Stimulated activated CD4-positive, alpha-beta T cell treated with anti-CD3 and anti-CD28 coated beads, Interleukin-1b, Interleukin-23, amount 100 ng/mL, for 1 hour (primary cell): Measurements from ENCODE around the gene BAX.

Experiments
- DNase-seq, 2 donors: peaks; one replicate each; pipeline ENCODE4 v3.0.0-alpha.2; 2020; ENCODE audit warnings: low read depth in 2 of 2

Gene BAX

DNA sequence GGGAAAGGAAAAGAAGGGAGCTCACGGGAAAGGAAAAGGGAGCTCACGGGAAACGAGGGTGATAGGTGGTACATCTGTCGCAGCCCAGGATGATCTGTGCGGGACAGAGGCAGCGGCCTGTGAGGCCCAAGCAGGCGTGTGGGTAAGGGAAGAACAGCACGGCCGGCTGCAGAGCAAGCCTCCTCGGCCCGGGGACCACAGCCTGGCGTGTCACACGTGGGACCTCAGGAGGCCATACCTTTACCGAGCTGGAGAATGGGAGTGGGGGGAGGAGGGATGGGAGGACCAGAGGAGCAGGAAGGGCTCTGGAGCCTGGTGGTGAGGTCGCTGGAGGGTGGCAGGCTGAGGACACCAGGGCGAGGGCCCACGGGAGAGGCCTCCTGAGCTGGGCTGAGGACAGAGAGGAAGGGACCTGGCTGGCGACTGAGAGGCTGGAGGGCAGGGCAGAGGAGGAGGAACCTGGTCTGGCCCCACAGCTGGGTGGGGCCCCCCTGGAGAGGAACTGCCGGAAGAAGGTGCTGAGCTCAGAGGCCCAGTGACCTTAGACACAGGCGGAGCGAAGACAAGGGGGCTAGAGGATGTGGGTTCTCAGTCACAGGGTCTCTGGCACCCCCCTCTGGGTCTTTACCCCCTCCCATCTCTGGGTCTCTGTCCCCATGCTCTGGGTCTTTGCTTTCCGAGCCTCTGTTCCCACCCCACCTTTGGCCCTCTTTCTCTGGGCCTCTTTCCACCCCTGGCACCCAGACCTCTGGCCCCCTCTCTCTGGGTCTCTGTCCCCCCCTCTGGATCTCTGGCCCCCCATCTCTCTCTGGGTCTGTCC, 7.6 kb downstream of the BAX start:
- DNase-seq = no peak

DNA sequence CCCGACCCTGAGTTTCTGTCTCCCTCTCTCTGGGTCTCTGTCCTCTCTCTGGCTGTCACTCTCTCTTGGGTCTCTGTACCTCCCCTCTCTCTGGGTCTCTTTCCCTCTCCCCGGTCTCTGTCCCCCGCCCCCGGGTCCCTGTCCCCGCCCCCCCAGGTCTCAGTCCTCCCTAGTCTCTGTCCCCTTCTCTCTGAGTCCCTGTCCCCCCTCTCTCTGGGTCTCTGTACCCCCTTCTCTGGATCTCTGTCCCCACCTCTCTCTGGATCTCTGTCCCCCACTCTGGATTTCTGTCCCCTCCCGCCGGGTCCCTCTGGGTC, 8.1 kb downstream of the BAX start:
- DNase-seq = no peak

DNA sequence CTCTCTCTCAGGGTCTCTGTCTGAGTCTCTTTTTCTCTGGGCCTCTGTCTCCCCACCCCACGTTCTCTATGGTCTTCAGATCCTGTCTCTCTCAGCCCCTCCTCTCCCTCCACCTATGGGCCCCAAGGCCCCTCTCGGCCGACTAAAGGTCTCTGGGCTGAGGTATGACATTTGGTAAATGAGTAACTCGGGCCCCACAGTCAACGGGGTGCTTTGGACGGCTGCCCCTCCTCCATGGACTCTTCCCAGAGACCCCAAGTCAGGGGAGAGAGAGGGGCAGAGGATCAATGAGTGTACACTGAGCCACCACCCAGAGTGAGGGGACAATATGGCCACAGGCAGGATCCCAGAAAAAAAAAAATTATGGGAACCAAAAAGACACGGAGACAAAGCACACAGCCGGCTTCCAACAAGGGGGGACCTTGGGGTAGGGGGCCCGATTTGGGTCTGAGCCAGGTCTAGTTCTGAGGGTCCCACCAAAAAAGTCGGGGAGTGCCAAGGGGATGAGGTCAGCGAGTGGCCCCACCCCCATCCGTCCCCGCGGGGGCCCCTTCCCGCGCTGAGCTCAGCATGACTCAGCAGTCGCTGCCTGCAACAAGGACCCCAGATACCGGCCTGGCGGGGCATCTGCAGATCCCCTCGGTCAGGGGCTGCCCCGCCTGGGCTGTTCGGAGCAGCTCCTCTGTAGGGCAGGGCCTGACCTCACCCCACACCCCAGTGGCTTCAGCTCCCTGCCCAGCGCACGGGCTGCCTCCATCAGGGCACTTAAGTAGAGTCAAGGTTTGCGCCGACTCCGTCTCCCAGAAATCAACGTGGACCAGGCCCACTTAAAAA, 8.9 kb downstream of the BAX start:
- peak in 1 of 2 donors; percentile 48 for DNase-seq

DNA sequence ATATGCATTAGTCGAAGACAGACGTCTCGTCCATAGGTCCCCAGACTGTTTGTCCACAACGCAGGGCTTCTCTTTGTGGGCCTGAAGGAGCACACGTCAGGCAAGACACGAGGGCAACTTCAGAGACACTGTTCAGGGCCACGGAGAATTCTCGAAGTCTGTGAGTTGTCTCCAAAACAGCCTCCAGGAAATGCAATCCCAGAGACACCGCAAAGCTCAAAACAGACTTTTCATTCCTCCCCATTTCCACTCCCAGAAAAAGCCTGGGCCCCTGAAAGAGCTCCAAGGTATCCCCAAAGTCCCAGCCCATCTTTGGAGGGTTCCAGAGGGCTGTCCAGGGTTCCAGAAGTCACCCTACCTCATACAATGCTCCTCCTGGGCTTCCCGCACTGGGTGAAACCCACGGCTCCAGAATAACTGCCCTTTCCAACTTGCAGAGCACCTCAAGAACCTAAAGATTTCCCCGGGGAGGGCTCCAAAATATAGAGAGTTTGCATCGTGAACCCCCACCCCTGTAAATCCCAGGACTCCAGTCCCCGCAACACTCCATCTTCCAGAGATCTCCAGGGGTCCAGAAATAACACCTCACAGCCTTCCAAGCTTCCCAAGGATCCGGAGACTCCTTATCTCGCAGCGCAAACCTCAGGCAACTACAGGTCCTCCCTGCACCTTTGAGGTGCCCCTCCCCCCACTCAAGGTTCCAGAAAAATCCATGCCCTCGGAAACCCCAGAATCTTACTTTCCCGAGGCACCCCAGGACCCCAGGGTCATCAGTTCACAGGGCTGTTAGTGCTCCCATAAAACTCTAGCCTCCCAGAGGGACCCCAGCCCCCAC, 9.7 kb downstream of the BAX start:
- DNase-seq = no peak

DNA sequence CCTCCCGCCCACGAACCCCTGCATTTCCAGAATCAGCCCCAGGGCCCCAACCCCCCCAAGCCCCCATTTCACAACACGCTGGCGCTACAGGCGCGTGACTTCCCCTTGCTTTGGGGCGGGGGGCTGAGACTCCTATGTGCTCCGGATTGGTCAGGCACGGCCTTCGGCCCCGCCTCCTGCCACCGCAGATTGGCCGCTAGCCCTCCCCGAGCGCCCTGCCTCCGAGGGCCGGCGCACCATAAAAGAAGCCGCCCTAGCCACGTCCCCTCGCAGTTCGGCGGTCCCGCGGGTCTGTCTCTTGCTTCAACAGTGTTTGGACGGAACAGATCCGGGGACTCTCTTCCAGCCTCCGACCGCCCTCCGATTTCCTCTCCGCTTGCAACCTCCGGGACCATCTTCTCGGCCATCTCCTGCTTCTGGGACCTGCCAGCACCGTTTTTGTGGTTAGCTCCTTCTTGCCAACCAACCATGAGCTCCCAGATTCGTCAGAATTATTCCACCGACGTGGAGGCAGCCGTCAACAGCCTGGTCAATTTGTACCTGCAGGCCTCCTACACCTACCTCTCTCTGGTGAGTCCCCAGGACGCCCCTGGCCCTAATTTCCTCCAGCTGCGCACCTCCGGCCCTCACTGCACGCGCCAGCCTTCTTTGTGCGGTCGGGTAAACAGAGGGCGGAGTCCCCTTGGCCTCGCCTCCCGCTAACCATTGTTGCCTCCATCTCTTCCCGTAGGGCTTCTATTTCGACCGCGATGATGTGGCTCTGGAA, 10.5 kb downstream of the BAX start, which contains the start of gene FTL:
TSS of gene FTL (plus strand) at position 270 of the 766 bp plus-strand sequence. CDS start at position 469, 199 bp downstream.
- peak; percentile 74 to 77 for DNase-seq

DNA sequence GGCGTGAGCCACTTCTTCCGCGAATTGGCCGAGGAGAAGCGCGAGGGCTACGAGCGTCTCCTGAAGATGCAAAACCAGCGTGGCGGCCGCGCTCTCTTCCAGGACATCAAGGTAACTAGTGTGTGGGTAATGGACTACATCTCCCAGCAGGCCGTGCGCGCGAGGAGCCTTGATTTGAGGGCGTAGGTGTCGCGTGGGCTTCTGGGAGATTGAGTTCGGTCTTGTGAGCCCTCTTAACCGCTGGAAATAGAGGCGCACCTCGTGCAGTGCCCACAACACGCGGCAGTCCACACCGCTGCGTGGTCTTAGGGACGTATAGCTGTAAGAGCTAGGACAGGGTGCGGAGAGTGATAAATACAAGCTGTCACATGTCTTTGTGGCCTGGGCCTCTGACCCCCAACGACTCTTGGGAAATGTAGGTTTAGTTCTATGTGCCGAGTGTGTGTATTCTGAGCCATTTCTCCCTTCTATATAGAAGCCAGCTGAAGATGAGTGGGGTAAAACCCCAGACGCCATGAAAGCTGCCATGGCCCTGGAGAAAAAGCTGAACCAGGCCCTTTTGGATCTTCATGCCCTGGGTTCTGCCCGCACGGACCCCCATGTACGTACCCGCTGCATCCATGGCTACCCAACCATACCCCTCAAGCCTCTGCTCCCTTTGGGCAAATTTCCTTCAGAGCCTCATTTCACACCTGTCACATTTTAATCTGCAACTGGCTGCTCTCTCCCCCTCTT, 11.3 kb downstream of the BAX start:
- DNase-seq = peak; percentile 68 to 76

DNA sequence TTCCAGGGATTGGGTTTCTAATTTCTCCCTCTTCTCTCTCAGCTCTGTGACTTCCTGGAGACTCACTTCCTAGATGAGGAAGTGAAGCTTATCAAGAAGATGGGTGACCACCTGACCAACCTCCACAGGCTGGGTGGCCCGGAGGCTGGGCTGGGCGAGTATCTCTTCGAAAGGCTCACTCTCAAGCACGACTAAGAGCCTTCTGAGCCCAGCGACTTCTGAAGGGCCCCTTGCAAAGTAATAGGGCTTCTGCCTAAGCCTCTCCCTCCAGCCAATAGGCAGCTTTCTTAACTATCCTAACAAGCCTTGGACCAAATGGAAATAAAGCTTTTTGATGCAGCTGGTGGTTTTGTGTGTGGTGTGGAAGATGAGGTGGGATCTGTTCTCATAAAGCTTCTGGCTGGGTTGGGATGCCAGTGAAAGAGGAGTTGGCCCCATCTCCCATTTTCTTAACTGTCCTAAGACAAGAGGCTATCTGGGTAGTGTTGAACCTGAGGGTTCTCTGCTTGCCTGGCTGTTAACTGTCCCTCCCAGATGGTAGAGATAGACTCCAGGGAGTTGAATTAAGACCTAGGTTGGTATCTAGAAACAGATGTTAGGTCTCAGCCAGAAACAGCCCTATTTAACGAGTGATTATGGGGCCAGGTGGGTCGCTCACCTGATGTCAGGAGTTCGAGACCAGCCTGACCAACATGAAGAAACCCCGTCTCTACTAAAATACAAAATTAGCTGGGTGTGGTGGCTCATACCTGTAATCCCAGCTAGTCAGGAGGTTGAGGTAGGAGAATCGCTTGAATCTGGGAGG, 12.1 kb downstream of the BAX start:
- DNase-seq = no peak

DNA sequence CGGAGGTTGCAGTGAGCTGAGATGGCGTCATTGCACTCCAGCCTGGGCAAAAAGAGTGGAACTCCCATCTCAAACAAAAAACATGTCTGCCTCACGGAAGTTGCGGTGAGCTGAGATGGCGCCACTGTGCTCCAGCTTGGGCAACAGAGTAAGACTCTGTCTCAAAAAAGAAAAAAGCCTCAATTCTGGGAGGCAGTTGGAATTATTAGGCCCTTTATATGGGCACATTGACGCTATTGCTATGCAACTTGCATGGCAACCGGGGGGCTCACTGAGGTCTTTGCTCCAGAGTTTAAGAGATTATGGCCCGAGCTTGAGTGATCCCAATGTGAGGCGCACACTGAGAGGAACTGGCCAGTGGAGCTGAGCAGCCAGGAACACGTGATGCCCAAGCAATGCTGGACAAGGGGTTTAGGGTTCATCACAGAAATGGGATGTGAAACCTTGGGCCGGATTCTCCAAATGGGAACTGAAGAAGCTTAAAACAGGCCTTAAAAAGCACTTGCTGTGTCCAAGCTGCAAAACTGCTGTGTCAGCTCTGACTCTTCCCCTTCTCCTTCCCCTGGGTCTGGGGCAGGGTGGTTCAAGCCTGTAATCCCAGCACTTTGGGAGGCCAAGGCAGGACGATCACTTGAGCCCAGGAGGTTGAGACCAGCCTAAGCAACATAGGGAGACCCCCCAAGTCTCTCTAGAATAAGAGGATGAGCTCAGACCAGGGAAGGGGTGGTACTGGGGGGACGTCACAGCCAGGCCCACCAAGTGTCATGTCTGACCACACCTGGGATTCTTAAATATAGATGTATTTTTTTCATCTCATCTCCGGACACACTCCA, 12.9 kb downstream of the BAX start:
- DNase-seq = no peak

DNA sequence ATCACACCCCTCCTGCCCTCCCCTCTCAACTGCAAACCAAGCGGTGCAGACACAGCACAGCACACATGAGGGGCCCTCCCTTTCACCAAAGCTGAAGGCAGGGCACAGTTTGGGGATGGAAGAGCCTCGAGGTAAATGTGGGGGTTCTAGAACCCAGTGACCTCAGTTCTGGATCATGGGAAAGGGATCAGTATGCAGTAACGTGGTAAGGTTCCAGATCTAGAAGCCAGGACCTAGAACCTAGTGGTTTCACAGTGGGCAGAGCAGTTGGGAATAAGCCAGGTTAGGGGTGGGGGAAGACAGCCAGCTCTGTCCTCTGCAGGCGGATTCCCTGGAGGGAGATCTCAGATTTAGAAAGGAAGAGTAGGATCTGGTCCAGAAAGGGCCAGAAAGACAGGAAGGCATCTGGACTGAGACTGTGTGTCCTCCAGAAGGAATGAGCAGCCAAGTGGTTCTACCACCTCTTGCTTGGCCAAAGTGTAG, 13.5 kb downstream of the BAX start:
- DNase-seq = no peak

DNA sequence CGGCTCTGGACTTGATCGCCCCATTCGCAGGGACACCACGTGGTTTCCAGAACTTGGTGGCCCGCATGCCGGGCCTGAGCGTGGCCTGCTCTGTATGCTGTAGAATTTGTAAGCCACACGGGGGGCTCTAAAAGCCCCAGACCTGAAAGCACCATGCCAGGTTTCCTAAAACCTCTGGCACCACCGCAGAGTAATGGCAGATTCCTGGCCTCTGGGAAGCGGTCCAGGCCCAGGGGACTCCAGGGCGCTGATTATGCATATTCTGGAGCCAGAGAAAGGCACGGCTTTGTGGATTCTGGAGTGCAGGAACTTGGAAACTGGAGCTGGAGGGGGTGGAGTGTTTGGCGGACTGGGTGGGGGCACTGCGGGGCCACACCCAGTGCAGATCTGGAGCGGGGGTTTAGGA, 14.1 kb downstream of the BAX start:
- DNase-seq = no peak

DNA sequence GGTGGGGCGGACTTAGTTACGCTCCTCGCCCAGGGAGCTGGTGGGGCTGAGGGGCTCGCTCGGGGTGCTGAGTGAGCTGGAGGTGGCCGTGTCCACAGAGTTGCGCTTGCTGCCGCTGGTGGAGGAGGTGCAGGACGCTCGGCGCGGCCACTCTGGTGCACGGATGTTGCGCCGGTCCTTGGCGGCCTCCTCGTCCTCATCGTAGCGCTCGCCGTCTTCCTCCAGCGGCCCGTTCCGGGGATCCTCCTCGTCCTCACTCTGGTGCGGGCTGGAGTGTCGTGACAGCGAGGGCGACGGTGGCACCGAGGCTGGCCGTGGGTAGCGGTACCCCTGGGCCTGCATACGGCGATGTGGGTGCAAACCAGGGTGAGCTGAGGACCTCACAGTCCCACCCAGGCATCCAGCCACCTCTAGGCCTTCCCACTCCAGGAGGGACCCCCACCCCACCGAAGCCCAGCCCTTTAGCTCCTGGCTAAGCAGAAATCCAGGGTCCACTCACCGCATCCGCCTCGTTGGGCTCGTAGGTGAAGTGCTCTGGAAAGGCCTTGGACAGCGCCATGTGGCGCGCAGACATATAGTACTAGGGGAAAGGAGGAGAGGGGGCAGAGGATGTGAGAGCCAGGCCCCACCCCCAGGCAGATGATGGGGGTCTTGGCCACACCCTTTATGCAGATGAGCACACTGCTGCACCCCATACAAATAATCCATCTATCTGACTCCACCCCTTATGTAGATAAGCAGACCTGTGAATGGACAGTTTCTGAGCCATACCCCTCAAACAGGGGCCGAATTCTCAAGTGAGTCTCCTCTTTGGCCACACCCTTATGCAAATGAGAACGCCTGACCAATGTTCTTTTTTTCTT, 14.8 kb downstream of the BAX start:
- no peak for DNase-seq

DNA sequence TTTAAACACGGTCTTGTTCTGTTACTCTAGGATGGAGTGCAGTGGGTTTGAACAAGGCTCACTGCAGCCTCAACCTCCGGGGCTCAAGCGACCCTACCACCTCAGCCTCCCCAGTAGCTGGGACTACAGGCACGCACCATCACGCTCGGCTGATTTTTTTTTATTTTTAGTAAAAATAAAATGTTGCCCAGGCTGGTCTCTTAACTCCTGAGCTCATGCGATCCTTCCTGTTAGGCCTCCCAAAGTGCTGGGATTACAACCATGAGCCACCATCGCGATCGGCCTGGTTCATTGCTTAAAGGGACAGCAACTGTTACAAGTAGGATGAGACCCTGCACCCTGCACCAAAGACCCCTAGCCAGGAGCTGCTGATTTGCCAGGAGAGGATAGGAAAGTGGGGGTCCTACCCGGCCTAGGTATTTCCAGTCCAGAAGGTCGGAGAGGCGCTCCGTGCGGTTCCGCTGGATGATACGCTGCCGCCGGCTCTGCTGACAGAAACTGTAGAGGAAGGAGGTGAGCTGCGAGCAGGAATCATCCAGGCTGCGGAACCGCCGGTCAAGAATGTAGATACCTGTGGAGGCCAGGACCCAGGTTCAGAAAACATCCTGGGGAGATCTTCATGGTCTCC, 15.6 kb downstream of the BAX start:
- DNase-seq = no peak

DNA sequence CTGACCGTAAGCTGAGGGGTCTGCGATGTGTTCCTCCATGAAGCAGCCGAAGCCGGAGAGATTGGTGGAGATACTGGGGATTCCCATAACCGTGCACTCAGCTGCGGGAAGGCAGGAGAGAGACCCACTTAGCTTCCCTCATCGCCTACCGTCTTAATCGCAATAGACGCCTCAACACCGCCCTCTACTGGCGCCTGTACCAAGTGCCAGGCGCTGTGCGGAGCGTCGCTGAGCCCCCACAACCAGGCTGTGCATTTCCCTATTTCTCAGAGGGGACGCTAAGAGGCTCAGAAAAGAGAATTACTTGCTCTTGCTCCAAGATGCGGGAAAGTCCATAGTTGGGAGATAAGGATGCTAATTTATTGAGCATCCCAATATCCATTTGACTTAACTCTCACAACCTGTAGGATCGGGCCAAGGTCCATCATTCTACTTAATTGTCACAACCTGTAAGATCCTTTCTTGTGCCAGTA, 16.3 kb downstream of the BAX start:
- DNase-seq = peak; percentile 55 to 82

DNA sequence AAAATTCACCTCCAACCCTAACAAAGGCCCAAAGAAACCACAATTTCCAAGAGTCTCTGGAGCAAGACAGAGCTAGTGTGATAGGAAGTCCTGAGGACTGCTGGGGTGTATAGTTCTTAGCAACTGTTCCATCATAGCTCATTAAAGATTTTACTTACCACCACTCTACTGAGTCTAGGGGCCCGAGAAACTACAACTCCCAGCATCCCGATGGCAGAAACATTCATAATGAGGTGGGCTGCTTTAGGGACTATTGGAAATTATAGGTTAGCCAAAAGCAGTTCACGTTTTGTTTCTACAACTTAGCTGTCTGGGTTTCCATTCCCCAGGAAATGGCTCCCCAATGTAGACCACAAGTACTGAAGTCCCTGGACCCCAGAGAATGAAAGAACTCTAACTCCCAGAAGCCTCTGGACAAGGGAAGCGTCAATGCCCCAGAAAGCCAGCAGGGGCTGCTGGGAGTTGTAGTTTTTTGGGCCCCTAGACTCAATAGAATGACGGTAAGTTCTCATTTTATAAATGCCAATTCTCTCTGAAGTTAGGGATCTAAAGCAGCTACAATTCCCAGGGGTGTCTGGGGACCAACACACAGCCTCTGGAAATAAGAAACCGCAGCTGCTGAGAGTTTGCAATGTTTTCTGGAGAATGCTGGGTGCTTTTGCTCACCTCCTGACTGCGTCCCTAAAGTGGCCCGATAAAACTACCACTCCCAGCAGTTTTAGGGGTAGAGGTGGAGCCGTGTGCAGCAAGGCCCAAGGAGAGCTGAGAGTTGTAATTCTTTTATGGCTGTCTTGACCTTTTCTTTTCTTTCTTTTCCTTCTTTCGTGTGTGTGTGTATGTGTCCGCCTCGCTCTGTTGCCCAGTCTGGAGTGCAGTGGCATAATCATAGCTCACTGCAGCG, 21.5 kb downstream of the BAX start:
- no peak for DNase-seq

DNA sequence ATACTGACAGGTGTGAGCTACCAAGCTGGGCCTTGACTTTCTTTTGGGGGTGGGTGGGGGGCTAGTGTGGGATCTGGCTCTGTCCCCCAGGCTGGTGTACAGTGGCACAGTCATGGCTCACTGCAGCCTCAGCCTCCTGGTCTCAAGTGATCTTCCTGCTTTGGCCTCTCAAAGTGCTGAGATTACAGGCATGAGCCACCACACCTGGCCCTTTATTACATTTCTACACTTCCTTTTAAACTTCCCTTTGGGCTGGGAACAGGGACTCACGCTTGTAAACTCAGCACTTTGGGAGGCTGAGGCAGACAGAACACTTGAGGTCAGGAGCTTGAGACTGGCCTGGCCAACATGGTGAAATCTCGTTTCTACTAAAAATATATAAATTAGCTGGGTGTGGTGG, 22.4 kb downstream of the BAX start:
- DNase-seq = no peak

DNA sequence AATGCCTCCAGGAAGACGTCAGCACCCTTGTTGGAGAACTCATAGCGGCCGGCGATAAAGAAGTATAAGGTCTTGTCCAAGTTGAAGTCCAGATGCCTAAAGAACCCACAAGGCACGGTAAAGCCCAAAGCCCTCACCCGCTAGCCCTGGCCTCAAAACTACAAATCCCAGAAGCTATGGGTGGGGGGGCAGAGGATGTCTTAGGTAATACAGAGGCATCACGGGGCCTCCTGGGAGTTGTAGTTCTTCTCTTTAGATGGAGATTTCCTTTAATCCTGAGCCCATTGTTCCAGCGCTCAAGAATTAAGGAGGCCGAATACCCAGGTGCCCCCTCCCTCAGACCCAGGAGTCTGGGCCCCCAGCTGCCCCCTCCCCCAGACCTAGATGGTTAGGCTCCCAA, 27.6 kb downstream of the BAX start:
- DNase-seq = no peak
